Stimulated activated CD4-positive, alpha-beta T cell treated with anti-CD3 and anti-CD28 coated beads, Interleukin-4, amount 100 ng/mL, for 1 hour (primary cell): ENCODE measurements around the gene SENP3.

ENCODE experiments used
- DNase-seq: peaks from one replicate; pipeline ENCODE4 v3.0.0-alpha.2; 2020

SENP3 gene

GRCh38 chr17:7611635-7612293, 50.0 kb downstream of the SENP3 start:
- no peak for DNase-seq

DNA sequence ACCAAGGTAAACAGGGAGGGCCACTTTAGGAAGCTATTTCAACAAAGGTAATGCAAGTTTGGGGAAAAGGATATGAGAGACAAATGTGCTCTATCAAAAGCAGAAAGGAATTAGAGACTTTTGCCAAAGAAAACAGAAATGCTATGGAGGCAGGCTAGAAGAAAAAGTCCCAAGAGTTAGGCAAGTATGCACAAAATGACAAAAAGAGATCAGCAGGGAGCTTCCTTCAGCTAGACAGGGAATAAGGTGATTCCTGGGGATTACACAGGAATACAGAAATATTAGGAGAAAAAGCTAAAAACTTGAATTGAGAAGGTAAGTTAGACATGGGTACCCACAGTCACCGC, 50.5 kb downstream of the SENP3 start:
- DNase-seq = no peak

DNA sequence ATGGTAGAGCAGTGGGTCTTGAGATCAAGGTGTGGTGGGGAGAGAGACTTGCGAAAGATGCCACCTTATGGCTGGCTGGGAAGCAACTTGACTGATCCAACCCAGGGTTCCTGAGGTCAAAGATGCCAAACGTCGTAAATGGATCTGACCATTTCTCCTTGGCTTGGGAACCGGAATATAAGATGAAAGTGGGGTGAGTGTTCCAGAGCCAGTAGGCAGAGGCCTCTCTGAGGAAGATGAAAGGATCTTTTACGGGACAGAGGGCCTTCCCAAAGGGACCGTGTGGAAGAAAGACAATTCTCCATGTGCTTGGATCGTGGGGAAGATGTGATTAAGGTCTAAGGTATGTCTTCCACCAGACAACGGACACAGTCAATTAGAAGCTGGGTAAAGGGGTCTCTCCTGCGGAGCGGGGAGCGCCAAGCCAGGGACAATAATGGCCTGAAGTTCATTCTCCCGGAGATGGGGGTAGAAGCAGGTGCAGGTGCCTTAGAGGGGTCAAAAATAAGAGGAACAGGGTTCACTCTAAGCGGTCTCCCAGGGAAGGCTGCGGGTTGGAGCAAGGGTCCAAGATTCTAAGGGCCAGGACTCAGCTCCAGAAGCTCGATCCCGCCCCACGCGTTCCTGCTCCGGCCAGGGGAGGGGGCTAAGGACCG, 52.2 kb downstream of the SENP3 start:
- DNase-seq = no peak

GRCh38 chr17:7614425-7615264, 52.9 kb downstream of the SENP3 start, which contains the start of gene FXR2:
Gene FXR2 (minus strand): TSS chr17:7614897. CDS start chr17:7614532, 365 bp downstream.
- DNase-seq = peak; percentile 98

GRCh38 chr17:7615265-7615747, 53.6 kb downstream of the SENP3 start:
- no peak for DNase-seq

DNA sequence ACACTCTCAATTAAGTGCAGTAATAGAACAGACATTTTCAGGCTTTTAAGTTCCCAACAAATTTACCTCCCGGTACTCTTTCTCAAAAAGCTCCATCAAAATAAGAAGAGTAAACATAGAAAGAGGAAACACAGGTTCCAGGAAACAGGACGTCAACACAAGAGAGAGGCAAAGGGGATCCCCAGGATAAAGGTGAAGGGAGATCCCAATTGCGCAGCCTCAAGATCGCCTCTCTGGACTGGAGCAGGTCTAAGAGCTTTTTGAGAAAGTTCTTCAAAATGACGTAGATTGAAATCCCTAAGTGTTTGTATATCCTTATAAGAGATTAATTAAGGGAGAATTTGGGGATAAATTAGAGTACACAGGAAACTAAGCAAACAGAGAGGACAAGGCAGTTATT, 56.9 kb downstream of the SENP3 start:
- DNase-seq = no peak

DNA sequence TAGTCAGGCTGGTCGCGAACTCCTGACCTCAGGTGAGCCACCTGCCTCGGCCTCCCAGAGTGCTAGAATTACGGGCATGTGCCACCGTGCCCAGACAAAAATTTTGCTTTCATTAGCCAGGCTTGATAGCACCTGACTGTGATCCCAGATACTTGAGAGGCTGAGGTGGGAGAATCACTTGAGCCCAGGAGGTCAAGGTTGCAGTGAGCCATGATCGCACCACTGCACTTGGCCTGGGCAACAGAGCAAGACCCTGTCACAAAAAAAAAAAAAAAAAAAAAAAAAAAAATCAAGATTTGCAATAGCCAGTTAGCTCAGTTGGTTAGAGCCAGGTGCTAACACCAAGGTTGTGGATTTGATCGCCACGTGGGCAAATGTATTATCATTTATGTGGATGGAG, 59.1 kb downstream of the SENP3 start:
- no peak for DNase-seq
